Measurements from ENCODE around the gene SLC25A46. TPM values are rescaled to one million over a fixed set of nuclear protein-coding genes. Genes with fewer than 3 reads are reported as not detected.

The SLC25A46 gene
- total and polyA plus RNA-seq, 9 of the 15 experiments (the other 6 are each of a cell fraction or from before 2014, with no cell fraction given) = 7.8 to 47.3 (median 31.8) TPM

DNA sequence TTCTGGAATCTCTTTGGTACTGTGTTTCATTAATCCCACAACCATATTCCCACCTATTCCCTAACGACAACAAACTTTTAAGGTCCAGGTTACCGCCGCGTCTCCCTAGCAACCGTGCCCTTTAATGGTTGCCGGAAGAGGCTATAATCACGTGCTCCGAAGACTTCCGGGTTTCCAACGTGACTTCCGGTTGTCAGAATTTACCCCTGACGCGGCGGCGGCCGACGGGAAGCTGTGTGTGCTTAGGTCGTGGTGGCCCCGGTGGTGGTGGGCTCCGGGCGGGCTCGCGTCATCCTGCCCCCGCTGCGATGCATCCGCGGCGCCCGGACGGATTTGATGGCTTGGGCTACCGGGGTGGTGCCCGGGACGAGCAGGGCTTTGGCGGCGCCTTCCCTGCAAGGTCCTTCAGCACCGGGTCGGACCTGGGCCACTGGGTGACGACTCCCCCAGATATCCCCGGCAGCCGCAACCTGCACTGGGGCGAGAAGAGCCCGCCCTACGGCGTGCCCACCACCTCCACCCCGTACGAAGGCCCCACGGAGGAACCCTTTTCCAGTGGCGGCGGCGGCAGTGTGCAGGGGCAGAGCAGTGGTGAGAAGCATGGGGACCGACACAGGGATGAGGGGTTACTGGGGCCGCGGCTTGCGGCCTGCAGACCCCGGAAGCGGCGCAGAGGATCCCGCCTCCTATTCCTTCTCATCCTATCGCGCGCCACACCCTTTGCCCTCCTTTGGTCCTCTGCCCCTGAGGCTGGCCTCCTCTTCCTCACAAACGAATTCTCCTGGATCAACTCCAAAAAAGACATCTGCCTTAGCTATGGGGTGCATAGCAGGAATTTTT, at the start of gene SLC25A46 (continued):
- TF ChIP-seq MTA3 (IDR thresholded peaks at IDR 0.05; ENCODE audit: borderline replicate concordance) (no peak), ZNF785 (CRISPR knock-in tag; IDR thresholded peaks at IDR 0.05) (no peak), SAP30 (IDR thresholded peaks at IDR 0.05; ENCODE audit: borderline replicate concordance, insufficient read depth, low read depth, low read length, poor library complexity, severe bottlenecking) (peak; percentile 70)
- TF ChIP-seq, protein P1, sequence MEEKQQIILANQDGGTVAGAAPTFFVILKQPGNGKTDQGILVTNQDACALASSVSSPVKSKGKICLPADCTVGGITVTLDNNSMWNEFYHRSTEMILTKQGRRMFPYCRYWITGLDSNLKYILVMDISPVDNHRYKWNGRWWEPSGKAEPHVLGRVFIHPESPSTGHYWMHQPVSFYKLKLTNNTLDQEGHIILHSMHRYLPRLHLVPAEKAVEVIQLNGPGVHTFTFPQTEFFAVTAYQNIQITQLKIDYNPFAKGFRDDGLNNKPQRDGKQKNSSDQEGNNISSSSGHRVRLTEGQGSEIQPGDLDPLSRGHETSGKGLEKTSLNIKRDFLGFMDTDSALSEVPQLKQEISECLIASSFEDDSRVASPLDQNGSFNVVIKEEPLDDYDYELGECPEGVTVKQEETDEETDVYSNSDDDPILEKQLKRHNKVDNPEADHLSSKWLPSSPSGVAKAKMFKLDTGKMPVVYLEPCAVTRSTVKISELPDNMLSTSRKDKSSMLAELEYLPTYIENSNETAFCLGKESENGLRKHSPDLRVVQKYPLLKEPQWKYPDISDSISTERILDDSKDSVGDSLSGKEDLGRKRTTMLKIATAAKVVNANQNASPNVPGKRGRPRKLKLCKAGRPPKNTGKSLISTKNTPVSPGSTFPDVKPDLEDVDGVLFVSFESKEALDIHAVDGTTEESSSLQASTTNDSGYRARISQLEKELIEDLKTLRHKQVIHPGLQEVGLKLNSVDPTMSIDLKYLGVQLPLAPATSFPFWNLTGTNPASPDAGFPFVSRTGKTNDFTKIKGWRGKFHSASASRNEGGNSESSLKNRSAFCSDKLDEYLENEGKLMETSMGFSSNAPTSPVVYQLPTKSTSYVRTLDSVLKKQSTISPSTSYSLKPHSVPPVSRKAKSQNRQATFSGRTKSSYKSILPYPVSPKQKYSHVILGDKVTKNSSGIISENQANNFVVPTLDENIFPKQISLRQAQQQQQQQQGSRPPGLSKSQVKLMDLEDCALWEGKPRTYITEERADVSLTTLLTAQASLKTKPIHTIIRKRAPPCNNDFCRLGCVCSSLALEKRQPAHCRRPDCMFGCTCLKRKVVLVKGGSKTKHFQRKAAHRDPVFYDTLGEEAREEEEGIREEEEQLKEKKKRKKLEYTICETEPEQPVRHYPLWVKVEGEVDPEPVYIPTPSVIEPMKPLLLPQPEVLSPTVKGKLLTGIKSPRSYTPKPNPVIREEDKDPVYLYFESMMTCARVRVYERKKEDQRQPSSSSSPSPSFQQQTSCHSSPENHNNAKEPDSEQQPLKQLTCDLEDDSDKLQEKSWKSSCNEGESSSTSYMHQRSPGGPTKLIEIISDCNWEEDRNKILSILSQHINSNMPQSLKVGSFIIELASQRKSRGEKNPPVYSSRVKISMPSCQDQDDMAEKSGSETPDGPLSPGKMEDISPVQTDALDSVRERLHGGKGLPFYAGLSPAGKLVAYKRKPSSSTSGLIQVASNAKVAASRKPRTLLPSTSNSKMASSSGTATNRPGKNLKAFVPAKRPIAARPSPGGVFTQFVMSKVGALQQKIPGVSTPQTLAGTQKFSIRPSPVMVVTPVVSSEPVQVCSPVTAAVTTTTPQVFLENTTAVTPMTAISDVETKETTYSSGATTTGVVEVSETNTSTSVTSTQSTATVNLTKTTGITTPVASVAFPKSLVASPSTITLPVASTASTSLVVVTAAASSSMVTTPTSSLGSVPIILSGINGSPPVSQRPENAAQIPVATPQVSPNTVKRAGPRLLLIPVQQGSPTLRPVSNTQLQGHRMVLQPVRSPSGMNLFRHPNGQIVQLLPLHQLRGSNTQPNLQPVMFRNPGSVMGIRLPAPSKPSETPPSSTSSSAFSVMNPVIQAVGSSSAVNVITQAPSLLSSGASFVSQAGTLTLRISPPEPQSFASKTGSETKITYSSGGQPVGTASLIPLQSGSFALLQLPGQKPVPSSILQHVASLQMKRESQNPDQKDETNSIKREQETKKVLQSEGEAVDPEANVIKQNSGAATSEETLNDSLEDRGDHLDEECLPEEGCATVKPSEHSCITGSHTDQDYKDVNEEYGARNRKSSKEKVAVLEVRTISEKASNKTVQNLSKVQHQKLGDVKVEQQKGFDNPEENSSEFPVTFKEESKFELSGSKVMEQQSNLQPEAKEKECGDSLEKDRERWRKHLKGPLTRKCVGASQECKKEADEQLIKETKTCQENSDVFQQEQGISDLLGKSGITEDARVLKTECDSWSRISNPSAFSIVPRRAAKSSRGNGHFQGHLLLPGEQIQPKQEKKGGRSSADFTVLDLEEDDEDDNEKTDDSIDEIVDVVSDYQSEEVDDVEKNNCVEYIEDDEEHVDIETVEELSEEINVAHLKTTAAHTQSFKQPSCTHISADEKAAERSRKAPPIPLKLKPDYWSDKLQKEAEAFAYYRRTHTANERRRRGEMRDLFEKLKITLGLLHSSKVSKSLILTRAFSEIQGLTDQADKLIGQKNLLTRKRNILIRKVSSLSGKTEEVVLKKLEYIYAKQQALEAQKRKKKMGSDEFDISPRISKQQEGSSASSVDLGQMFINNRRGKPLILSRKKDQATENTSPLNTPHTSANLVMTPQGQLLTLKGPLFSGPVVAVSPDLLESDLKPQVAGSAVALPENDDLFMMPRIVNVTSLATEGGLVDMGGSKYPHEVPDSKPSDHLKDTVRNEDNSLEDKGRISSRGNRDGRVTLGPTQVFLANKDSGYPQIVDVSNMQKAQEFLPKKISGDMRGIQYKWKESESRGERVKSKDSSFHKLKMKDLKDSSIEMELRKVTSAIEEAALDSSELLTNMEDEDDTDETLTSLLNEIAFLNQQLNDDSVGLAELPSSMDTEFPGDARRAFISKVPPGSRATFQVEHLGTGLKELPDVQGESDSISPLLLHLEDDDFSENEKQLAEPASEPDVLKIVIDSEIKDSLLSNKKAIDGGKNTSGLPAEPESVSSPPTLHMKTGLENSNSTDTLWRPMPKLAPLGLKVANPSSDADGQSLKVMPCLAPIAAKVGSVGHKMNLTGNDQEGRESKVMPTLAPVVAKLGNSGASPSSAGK (IDR thresholded peaks at IDR 0.05) = peak; percentile 33; the same call in 1 of the 2 replicates
- TF ChIP-seq, protein P2, sequence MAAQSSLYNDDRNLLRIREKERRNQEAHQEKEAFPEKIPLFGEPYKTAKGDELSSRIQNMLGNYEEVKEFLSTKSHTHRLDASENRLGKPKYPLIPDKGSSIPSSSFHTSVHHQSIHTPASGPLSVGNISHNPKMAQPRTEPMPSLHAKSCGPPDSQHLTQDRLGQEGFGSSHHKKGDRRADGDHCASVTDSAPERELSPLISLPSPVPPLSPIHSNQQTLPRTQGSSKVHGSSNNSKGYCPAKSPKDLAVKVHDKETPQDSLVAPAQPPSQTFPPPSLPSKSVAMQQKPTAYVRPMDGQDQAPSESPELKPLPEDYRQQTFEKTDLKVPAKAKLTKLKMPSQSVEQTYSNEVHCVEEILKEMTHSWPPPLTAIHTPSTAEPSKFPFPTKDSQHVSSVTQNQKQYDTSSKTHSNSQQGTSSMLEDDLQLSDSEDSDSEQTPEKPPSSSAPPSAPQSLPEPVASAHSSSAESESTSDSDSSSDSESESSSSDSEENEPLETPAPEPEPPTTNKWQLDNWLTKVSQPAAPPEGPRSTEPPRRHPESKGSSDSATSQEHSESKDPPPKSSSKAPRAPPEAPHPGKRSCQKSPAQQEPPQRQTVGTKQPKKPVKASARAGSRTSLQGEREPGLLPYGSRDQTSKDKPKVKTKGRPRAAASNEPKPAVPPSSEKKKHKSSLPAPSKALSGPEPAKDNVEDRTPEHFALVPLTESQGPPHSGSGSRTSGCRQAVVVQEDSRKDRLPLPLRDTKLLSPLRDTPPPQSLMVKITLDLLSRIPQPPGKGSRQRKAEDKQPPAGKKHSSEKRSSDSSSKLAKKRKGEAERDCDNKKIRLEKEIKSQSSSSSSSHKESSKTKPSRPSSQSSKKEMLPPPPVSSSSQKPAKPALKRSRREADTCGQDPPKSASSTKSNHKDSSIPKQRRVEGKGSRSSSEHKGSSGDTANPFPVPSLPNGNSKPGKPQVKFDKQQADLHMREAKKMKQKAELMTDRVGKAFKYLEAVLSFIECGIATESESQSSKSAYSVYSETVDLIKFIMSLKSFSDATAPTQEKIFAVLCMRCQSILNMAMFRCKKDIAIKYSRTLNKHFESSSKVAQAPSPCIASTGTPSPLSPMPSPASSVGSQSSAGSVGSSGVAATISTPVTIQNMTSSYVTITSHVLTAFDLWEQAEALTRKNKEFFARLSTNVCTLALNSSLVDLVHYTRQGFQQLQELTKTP (IDR thresholded peaks at IDR 0.05; ENCODE audit: low read depth in 1 of 2, partially characterized antibody in 2 of 2) = no peak
- TF ChIP-seq, protein P3, sequence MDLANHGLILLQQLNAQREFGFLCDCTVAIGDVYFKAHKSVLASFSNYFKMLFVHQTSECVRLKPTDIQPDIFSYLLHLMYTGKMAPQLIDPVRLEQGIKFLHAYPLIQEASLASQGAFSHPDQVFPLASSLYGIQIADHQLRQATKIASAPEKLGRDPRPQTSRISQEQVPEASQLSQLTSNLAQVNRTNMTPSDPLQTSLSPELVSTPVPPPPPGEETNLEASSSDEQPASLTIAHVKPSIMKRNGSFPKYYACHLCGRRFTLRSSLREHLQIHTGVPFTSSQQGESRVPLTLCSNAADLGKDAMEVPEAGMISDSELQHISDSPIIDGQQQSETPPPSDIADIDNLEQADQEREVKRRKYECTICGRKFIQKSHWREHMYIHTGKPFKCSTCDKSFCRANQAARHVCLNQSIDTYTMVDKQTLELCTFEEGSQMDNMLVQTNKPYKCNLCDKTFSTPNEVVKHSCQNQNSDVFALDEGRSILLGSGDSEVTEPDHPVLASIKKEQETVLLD (IDR thresholded peaks at IDR 0.05) = no peak

All from K562 (cell line).